CD4-positive, alpha-beta T cell treated with Interleukin-6 for 4 hours (primary cell): ENCODE data around the gene PHLDB3.
"Not testable (repeated sequence)": the region's sequence is repeated elsewhere in the genome, so short reads cannot be mapped to it uniquely, and the experiment has no call there.

Experiments
- DNase-seq: peaks from one replicate; pipeline ENCODE4 v3.0.0-alpha.2; 2020; ENCODE audit warnings: mixed read lengths

PHLDB3 gene

GRCh38 chr19:43526884-43527859 lies 22.6 kb upstream of the PHLDB3 start, which contains the start of gene ETHE1:
TSS of gene ETHE1 (minus strand) at chr19:43527201. CDS start at chr19:43527177, 24 bp downstream.
- peak; percentile 83 for DNase-seq

DNA sequence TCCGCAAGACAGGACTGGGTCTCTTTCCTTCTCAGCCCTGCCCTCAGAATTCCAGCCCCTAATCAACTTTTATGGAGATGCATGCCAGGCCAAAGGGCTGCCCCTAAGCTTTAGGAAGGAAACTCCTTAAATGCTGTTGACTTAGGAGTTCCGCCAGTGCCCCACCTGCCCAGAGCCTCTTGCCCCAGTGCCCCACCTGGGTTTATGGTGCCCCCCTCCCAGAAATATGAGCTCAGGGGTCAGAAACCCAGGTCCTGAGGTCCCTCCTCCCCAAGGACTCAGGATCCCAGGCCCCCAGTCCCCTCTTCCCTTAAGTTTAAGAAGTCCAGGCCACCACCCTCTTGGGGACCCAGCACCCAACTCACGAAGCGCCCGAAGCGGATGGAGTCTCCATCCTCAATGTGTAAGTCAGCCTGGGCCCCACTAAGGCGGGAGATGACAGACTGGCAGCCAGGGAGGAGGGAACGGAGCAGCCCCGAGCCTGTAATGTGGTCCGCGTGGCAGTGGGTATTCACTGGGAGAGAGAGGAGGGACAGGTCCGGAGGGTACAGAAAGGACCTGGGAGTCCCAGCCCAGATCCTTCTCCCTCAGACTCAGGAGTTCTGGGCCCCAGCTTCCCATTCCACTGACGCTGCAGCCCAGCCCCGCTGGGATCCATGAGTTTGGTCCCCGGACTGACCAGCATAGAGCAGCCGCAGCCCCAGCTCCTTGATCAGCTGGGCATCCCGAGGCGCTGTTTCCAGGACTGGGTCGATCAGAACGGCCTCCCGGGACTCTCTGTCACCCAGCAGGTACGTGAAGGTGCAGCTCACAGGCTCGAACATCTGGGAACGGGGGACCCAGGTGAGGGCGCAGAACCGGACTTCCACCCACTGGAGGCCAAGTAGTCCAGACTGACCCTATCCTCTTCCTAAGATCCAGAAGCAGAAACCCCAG lies 21.6 kb upstream of the PHLDB3 start:
- DNase-seq: peak; percentile 45

GRCh38 chr19:43524922-43525835 lies 20.6 kb upstream of the PHLDB3 start:
- DNase-seq: peak; percentile 54

GRCh38 chr19:43523696-43524095 lies 19.1 kb upstream of the PHLDB3 start:
- DNase-seq: not testable (repeated sequence)

DNA sequence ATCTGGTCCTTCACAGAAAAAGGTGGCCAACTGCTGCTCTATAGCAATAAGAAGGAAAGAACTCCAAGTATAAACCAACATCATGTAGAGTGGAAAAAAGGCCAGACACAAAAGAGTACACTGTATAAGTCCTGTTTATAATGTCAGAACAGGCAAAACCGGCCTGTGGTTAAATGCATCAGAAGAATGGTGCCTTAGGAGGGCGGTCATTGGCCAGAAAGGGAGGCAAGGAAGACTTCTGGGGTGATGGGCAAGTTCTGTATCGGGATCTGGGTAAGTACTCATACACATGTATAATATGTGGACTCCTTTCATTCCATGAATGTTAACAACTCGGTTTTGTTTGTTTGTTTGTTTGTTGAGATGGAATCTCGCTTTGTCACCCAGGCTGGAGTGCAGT lies 18.4 kb upstream of the PHLDB3 start:
- DNase-seq: no peak

DNA sequence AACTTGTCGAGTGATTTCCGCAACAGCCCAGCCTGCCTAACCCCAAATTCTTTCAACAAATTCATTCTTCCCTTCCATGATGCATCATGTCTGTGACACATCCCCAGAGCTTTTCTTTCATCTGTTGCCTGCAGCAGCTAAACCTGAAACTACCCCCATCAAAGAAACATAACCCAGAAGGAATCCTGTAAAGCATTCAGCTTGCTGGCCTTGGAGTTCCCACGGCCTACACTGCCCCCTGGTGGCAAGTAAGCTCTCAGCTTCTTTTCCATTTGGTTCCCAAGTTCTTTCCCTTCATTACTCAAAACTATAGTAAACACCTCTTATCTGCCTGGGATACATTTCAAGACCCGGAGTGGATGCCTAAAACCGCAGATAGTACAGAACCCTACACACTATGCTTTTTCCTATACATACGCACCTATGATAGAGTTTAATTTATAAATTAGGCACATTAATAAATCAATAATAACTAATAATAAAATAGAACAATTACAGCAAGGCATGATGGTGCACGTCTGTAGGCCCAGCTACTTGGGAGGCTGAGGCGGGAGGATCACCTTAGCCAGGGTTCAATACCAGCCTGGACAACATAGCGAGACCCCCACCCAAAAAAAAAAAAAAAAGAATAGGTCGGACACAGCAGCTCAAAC lies 15.0 kb upstream of the PHLDB3 start:
- DNase-seq: peak; percentile 90

DNA sequence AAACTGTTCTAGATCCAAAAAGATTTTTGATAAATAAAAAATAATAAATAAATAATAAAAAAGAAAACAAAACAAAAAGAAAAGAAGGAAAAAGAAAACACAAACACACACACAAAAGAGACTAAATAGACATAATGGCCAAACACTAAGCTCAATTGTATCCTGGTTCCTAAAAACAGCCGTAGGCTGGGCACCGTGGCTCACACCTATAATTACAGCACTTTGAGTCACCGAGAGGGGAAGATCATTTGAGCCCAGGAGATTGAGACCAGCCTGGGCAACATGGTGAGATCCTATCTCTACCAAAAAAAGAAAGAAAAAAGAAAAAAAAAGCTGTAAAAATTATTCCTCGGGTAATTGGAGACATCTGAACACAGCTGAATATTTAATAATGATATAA lies 13.5 kb upstream of the PHLDB3 start:
- DNase-seq: no peak

DNA sequence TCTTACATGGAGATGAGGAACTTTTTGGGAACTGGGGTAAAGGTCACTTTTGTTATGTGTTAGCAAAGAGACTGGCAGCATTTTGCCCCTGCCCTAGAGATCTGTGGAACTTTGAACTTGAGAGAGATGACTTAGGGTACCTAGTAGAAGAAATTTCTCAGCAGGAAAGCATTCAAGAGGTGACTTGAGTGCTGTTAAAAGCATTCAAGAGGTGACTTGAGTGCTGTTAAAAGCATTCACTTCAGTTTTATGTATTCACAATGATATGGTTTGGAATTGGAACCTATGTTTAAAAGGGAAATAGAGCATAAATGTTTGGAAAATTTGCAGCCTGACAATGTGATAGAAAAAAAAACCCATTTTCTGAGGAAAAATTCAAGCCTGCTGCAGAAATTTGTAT lies 7.9 kb upstream of the PHLDB3 start:
- DNase-seq: not testable (repeated sequence)

GRCh38 chr19:43511324-43511723 lies 6.8 kb upstream of the PHLDB3 start:
- no peak for DNase-seq

GRCh38 chr19:43510713-43511112 lies 6.2 kb upstream of the PHLDB3 start:
- no peak for DNase-seq

- DNase-seq: no peak
Measured at GRCh38 chr19:43507880-43508279, 3.3 kb upstream of the PHLDB3 start.

DNA sequence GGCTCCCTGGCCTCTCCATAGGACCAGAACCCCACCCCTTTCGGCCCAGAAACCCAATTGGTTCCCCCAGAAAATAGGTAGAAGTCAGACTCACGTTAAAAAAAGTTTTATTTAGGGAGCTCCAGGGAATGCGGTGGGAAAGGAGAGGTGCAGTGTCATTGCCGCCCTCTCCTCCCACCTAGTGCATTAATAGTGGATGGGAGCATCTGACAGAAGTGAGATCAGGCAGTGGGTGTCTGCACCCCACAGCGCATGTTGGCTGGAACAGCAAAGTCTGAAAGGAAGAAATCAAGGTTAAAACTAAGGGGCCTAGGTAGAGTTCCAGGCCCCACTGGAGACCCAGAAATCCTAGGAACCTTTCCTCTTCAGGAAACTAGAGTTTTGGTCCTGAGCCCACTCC lies 2.1 kb upstream of the PHLDB3 start:
- DNase-seq: no peak

GRCh38 chr19:43505941-43506340 lies 1.4 kb upstream of the PHLDB3 start:
- DNase-seq: no peak

- DNase-seq: no peak
Measured at GRCh38 chr19:43505186-43505456, 575 bp upstream of the PHLDB3 start.

- peak; percentile 100 for DNase-seq
Measured at GRCh38 chr19:43503501-43504425, 783 bp downstream of the PHLDB3 start.

DNA sequence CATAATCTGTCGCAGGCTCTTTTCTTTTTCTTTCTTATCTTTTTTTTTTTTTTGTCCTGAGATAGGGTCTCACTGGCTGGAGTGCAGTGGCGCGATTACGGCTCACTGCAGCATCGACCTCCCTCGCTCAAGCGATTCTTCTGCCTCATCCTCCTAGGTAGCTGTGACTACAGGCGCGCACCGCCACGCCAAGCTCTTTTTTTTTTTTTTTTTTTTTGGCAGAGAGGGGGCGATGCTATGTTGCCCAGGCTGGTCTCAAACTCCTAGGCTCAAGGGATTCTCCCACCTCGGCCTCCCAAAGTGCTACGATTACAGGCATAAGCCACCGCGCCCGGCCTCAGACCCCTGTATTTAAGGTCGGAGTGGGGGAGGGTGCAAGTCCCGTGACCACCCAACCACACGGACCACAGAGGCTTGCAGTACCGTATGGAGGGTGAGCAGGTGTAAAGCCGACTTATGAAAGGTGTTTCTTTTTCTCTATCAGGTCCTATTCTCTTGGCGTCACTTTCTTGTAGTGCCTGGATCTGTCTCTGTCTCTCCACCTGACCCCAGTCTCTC lies 2.0 kb downstream of the PHLDB3 start:
- no peak for DNase-seq

GRCh38 chr19:43501661-43502418 lies 2.7 kb downstream of the PHLDB3 start:
- no peak for DNase-seq

- DNase-seq: no peak
Measured at GRCh38 chr19:43499042-43499441, 5.5 kb downstream of the PHLDB3 start.

GRCh38 chr19:43498233-43498842 lies 6.2 kb downstream of the PHLDB3 start:
- no peak for DNase-seq
